CD4-positive, alpha-beta T cell treated with Interleukin-2 at 100 ng/mL for 4 hours (primary cell): Measurements from ENCODE around the gene IRF4.

Experiments used
- DNase-seq: peaks from one replicate; pipeline ENCODE4 v3.0.0-alpha.2; 2020; ENCODE audit warnings: low spot score

The IRF4 gene

DNA sequence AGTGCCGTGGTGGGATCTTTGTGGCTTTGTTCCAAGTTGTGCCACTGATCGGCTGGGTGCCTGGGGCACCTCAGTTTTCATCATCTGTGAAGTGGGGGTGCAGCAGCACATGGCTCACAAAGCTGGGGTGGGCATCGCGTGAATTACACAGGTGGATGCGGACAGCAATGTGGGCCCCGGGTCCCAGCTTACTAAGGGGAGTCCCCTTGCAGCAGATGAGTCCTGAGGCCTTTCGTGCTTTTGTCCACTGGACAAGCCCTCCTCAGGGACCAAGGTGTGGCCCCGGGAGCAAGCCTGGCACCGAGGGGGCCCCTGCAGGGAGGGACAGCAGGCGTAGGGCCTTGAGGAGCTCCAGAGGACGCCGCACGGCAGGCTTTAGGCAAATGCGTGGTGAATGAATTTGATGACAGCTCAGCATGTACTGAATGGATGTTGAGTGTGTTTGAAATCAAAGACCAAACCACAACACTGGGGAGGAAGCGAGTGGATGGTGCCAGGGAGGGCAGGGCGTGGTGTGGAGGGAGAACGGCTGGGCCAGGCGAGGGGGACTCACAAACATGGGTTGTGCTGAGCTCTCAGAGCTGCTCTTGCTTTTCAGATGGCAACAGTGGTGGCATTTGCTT, 53.2 kb downstream of the IRF4 start:
- DNase-seq = peak; percentile 63

GRCh38 chr6:445571-446417, 54.2 kb downstream of the IRF4 start:
- DNase-seq = no peak

DNA sequence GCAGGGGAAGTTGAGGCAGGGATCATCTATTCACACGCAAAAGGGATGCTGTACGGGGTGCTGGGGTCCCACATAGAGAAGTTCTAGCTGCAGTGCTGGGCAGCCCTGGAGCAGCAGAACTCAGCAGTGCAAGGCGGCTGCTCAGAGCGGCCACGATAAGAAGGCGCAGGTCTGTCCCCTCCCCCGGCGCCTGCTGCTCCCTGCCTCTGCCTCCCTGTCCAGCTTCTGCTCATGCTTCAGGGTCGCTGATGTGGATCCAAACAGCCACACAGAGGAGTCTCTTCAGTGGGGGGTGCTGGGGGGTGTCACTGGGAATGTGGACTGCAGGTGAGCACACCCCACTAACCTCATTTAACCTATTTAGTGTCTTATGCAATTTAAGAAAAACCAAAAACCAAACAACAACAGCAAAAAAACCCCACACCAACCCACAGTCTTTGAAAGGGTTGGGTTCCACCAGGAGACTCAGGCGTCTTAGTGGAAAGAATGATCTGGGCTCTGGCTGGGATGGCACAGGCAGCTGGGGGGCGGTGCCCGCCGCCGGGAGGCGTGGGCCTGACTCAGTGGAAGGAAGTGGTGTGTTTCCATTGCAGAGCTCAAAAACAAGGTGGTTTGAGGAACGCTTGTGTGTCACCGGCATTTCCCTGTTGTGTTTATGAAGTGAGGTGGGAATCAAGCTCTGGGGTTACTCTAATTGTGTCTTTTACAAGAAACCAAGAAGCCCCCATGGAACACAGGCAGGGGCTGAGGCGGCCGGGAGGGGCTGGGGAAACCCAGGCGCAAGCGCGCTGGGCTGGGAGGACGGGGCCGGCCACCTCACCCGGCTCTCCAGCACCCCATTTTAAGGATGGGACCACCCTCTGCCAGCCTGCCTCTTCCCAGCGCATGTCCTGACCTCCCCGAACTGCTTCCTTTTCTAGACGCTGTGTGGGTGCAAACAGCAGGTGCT, 55.1 kb downstream of the IRF4 start:
- DNase-seq = peak; percentile 89

GRCh38 chr6:447381-448165, 56.0 kb downstream of the IRF4 start:
- peak; percentile 23 for DNase-seq

- DNase-seq = no peak
These were observed 56.9 kb downstream of the IRF4 start for GRCh38 chr6:448296-449056.

DNA sequence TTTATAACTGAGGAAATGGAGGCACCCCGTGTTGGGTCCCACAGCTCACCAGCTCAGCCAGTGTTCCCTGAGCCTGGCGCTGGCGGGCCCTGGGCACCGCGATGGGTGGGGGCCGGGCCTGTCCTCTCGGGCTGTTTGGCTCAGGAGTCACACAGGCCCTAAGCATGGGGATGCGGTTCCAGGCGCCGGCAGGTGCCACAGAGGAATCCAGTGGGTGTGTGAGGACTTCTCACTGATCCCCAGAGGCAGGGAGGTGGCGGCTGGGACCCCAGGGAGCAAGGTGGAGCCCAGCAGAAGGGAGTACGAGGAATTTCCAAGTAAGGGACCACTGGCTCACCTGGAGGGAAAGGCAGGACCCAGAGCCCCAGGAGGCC, 57.5 kb downstream of the IRF4 start:
- DNase-seq = no peak

- no peak for DNase-seq
These were observed 58.2 kb downstream of the IRF4 start for GRCh38 chr6:449486-450419.

GRCh38 chr6:451336-451735, 59.8 kb downstream of the IRF4 start:
- DNase-seq = no peak

GRCh38 chr6:451847-452246, 60.3 kb downstream of the IRF4 start:
- no peak for DNase-seq

GRCh38 chr6:452301-453067, 60.9 kb downstream of the IRF4 start:
- DNase-seq = no peak

- DNase-seq = no peak
These were observed 61.6 kb downstream of the IRF4 start for GRCh38 chr6:453152-453551.

- no peak for DNase-seq
These were observed 62.8 kb downstream of the IRF4 start for GRCh38 chr6:454148-454991.

GRCh38 chr6:455006-455585, 63.5 kb downstream of the IRF4 start:
- peak; percentile 29 for DNase-seq

DNA sequence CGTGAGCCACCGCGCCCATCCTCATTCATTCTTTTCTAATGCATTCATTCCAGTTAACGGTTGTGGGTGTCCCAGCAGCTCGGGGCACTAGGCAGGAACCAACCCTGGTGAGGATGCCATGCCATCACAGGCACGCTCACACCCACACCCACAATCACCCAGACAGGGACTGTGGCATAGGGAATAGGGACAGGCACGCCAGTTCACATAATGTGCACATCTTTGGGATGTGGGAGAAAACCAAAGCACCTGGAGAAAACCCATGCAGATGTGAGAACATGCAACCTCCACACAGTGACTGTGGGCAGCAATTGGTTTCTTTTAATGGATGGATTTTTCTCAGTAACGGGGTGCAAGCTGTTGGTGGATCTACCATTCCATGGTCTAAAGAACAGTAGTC, 64.3 kb downstream of the IRF4 start:
- no peak for DNase-seq

- no peak for DNase-seq
These were observed 64.9 kb downstream of the IRF4 start for GRCh38 chr6:456358-456867.

DNA sequence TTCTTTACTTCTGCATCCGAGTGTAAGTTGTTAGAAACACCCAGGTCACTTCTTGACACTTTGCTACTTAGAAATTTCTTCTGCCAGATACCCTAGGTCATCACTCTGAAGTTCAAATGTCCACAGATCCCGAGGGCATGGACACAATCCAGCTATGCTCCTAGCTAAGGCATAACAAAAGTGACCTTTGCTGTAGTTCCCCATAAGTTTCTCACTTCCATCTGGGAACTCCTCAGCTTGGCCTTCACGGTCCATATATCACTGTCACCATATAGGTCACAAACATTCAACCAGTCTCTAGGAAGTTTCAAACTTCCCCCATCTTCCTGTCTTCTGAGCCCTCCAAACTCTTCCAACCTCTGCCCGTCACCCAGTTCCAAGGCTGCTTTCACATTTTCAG, 65.3 kb downstream of the IRF4 start:
- no peak for DNase-seq
